HepG2 (cell line): ENCODE measurements around the gene GRK3. TPM values are rescaled to one million over a fixed set of nuclear protein-coding genes. Genes with fewer than 3 reads are reported as not detected.
A peak's percentile ranks its signal among the peaks of the same experiment; 100 is the strongest.

Experiments used
- ATAC-seq: fragments of 200-7000 bp; cut with Tn5 transposase; 3 replicates; pipeline ENCODE4 v1.9.1; 2020; ENCODE audit warnings: mild to moderate bottlenecking, moderate library complexity
- BruUV-seq: library from RNA; stranded (reverse); fragments of 400-500 nt; replicated peaks from 2 replicates; lab custom pipeline; 2021; lab: Mats Ljungman, UMichigan
- CTCF ChIA-PET: fragments of 300-600 bp; formaldehyde crosslinking; extraction: SDS; loops from one replicate; lab custom pipeline; 2021; ENCODE audit warnings: low total read pairs, inconsistent platforms, low intra/inter-chr PET ratio; lab: Yijun Ruan, JAX
- POLR2A ChIA-PET: fragments of 350-600 bp; sonication (Branson Sonifier 250); formaldehyde crosslinking; loops from one replicate; lab custom pipeline; 2020; ENCODE audit warnings: antibody characterized with exemption, inconsistent platforms; lab: Yijun Ruan, JAX
- DNase-seq: peaks from one replicate; pipeline ENCODE4 v3.0.0-alpha.2; 2015; ENCODE audit warnings: low spot score
- FAIRE-seq: peaks from 3 replicates; lab custom pipeline; 2011; peaks lifted over from hg19 to GRCh38; lab: Jason Lieb, UNC
- H2AFZ ChIP-seq: one replicate; pipeline ENCODE4 v1.6.1; 2011; ENCODE audit warnings: low read length, inconsistent platforms
- H3K27ac ChIP-seq: fragments of 300-600 bp; 3 replicates; pipeline ENCODE4 v1.8.0; 2011; ENCODE audit warnings: mixed run types, mild to moderate bottlenecking, mixed read lengths, low read length, inconsistent platforms; ENCODE audit not compliant: insufficient read depth; ENCODE audit errors: extremely low read length
- H3K27me3 ChIP-seq, 2 experiments: fragments of 200-600 bp in 1 of 2; 2 replicates in 1 of 2; 3 replicates in 1 of 2; pipeline versions ENCODE4 v1.6.0 to v1.8.0; 2011; ENCODE audit warnings: low read length in 2 of 2, mild to moderate bottlenecking in 2 of 2, moderate library complexity in 2 of 2, inconsistent platforms in 1 of 2; ENCODE audit not compliant: insufficient read depth in 2 of 2, control insufficient read depth in 1 of 2
- H3K36me3 ChIP-seq, 2 experiments: fragments of 200-600 bp in 1 of 2; replicated peaks in 1 of 2; 2 replicates in 1 of 2; 3 replicates in 1 of 2; pipeline versions ENCODE4 v1.5.1 to v1.8.0; 2011; ENCODE audit warnings: low read length in 2 of 2, inconsistent platforms in 1 of 2; ENCODE audit not compliant: insufficient read depth in 2 of 2, control insufficient read depth in 1 of 2
- H3K4me1 ChIP-seq: 2 replicates; pipeline ENCODE4 v1.5.1; 2012; ENCODE audit warnings: low read length, inconsistent platforms; ENCODE audit not compliant: insufficient read depth
- H3K4me2 ChIP-seq: 2 replicates; pipeline ENCODE4 v1.6.0; 2011; ENCODE audit warnings: low read depth, low read length, inconsistent platforms
- H3K4me3 ChIP-seq, 3 experiments: fragments of 200-600 bp in 1 of 3; sonication (generic), shearing (Covaris generic) in 1 of 3; replicated peaks in 1 of 3; 2 replicates each; pipeline ENCODE4 v1.5.1; 2011 to 2016; ENCODE audit warnings: low read length in 3 of 3, inconsistent platforms in 2 of 3, low read depth in 2 of 3, mild to moderate bottlenecking in 2 of 3, control low read depth in 1 of 3, mixed read lengths in 1 of 3; ENCODE audit not compliant: insufficient read depth in 1 of 3
- H3K79me2 ChIP-seq: one replicate; pipeline ENCODE4 v1.6.1; 2011; ENCODE audit warnings: low read length, inconsistent platforms; ENCODE audit not compliant: insufficient read depth
- H3K9ac ChIP-seq: 2 replicates; pipeline ENCODE4 v1.6.0; 2011; ENCODE audit warnings: mild to moderate bottlenecking, low read depth, low read length, inconsistent platforms; ENCODE audit not compliant: insufficient read depth
- H3K9me3 ChIP-seq: 2 replicates; pipeline ENCODE4 v1.5.1; 2012; ENCODE audit warnings: mild to moderate bottlenecking, low read length
- H4K20me1 ChIP-seq: 2 replicates; pipeline ENCODE4 v1.6.0; 2011; ENCODE audit warnings: inconsistent platforms, mild to moderate bottlenecking, low read length, moderate library complexity; ENCODE audit not compliant: insufficient read depth
- MBD4 ChIP-seq: IDR thresholded peaks from 2 replicates; pipeline ENCODE4 v1.6.1; 2012; ENCODE audit warnings: low read length, inconsistent platforms, borderline replicate concordance
- MXD3 ChIP-seq: IDR thresholded peaks from 2 replicates; pipeline ENCODE4 v1.6.1; 2016; ENCODE audit warnings: mild to moderate bottlenecking, missing biosample characterization, missing genetic modification reagents
- PREB ChIP-seq: sonication (generic); formaldehyde crosslinking; IDR thresholded peaks from 2 replicates; pipeline ENCODE4 v1.4.0; 2020; ENCODE audit warnings: missing genetic modification reagents
- THYN1 ChIP-seq: sonication (generic); formaldehyde crosslinking; IDR thresholded peaks from 2 replicates; pipeline ENCODE4 v1.8.1; 2023; ENCODE audit warnings: low read depth, mild to moderate bottlenecking, moderate library complexity, missing genetic modification reagents, borderline replicate concordance
- ZNF768 ChIP-seq: sonication (generic); formaldehyde crosslinking; IDR thresholded peaks from 2 replicates; pipeline ENCODE4 v1.4.0; 2020; ENCODE audit warnings: missing genetic modification reagents
- WGBS: methylation state at CpG from one replicate; pipeline ENCODE4 v1.1.6; 2017; ENCODE audit warnings: low lambda C conversion rate; 5-methylcytosine and 5-hydroxymethylcytosine counted together
- in situ Hi-C: cut with HindIII; loops from 2 replicates; pipeline ENCODE4 v1.10.0; 2017; ENCODE audit warnings: low pct_unique_long_range_greater_than_20kb; ENCODE audit not compliant: extremely low pct_ligation_motif_present
- intact Hi-C: fragments of 100-400 bp; cut with micrococcal nuclease; formaldehyde crosslinking; loops from one replicate; pipeline ENCODE4 v1.10.0; 2022; ENCODE audit not compliant: unreplicated experiment
- polyA plus RNA-seq, 8 experiments: library from polyadenylated mRNA; depleted of rRNA in 3 of 8; stranded (reverse) in 7 of 8; unstranded in 1 of 8; fragments of >200 nt; fragmentation: Illumina TruSeq in 4 of 8; extraction: Trizol in 4 of 8; gene quantifications; 2 replicates each; pipeline versions ENCODE4 v1.2.1 to v1.2.3, GENCODE V29; 2011 to 2016; ENCODE audit warnings: low read depth in 4 of 8, missing spikeins in 1 of 8, mixed read lengths in 1 of 8; ENCODE audit not compliant: insufficient read depth in 1 of 8
- total RNA-seq, 5 experiments: library from RNA; depleted of rRNA; stranded (reverse); fragments of >200 nt; fragmentation: Illumina TruSeq; extraction: Trizol; gene quantifications; 2 replicates each; pipeline ENCODE4 v1.2.3, GENCODE V29; 2016; ENCODE audit warnings: low read depth in 1 of 5

The GRK3 gene
- total and polyA plus RNA-seq, 2 of the 13 experiments (the other 11 are each of a cell fraction or from before 2014, with no cell fraction given): 8.5 to 16.7 TPM

- POLR2A ChIA-PET: no interaction called here
- H3K9ac ChIP-seq: no peak overlapping the region
- H3K27me3 ChIP-seq: no peaks in the 10 kb centered on the region; a peak in 2 of 5 replicates
- no peaks in the 10 kb centered on the region for H4K20me1 ChIP-seq
- CTCF ChIA-PET: no interaction called here
- peak overlapping the region in 2 of 3 experiments; percentile 16 to 42; a peak in 2 of 6 replicates for H3K4me3 ChIP-seq
- peak overlapping the region; percentile 23 for H2AFZ ChIP-seq
- no TSS peak for BruUV-seq
- no peak for FAIRE-seq
- H3K4me2 ChIP-seq: peak overlapping the region; percentile 42
- TF ChIP-seq MXD3 (CRISPR knock-in tag) (no peak), MBD4 (no peak), PREB (no peak)
- no peaks in the 10 kb centered on the region for H3K79me2 ChIP-seq
- 50% methylated on average over 2 of the region's 6 CpGs for WGBS
- intact Hi-C loops: no loop called here
- no peak for DNase-seq
- H3K27ac ChIP-seq: no peak overlapping the region
- H3K4me1 ChIP-seq: peaks cover 30% of the 10 kb centered on the region
- in situ Hi-C loops: no loop called here
- H3K9me3 ChIP-seq: no peaks in the 10 kb centered on the region
- ATAC-seq: no peak
- H3K36me3 ChIP-seq: no peaks in the 10 kb centered on the region
Measured at GRCh38 chr22:25742918-25743708, 178.6 kb downstream of the GRK3 start.

- Histone ChIP-seq H2AFZ (no peak overlapping the region), H3K36me3 (no peaks in the 10 kb centered on the region), H3K27ac (no peak overlapping the region), H3K27me3 (no peaks in the 10 kb centered on the region; a peak in 2 of 5 replicates), H3K4me3 (no peak overlapping the region), H3K4me2 (no peak overlapping the region), H3K79me2 (no peaks in the 10 kb centered on the region), H4K20me1 (no peaks in the 10 kb centered on the region), H3K9ac (no peak overlapping the region), H3K4me1 (peaks cover 46% of the 10 kb centered on the region), H3K9me3 (no peaks in the 10 kb centered on the region)
- no peak for DNase-seq
- ATAC-seq: no peak
- in situ Hi-C loops (no loop called here), intact Hi-C loops (no loop called here)
- peak; percentile 93 for TF ChIP-seq ZNF768 (CRISPR knock-in tag)
- TF ChIP-seq THYN1 (CRISPR knock-in tag): no peak
- WGBS: 48% methylated on average over 4 of the region's 4 CpGs
- no peak for FAIRE-seq
- ChIA-PET POLR2A (no interaction called here), CTCF (no interaction called here)
- no TSS peak for BruUV-seq
Measured at GRCh38 chr22:25744694-25745093, 180.2 kb downstream of the GRK3 start.
